Measurements from ENCODE around the gene MAP4. TPM values are rescaled to one million over a fixed set of nuclear protein-coding genes. Genes with fewer than 3 reads are reported as not detected.

The MAP4 gene
- total and polyA plus RNA-seq, 2 of the 13 experiments (the other 11 are each of a cell fraction or from before 2014, with no cell fraction given), result 33.1 to 38.7 TPM

- ChIA-PET POLR2A (interaction anchor here (0.6 kb wide), 1 partner anchor 16 kb away, joined by 3 read pairs; no protein-coding TSS in a partner anchor), CTCF (ENCODE audit: low intra/inter-chr PET ratio, low total read pairs) (no interaction called here)
- ATAC-seq (no peak), DNase-seq (ENCODE audit: low spot score) (no peak), FAIRE-seq (no peak)
- intact Hi-C loops (cut with micrococcal nuclease; ENCODE audit: unreplicated experiment) (no loop called here), in situ Hi-C loops (cut with HindIII; ENCODE audit: extremely low pct_ligation_motif_present, low pct_unique_long_range_greater_than_20kb) (no loop called here)
- no peaks in the 10 kb centered on the region for H3K9me3 ChIP-seq (ENCODE audit: low read length)
- H3K36me3 ChIP-seq (replicated peaks in 1 of 2; ENCODE audit: control insufficient read depth in 1 of 2, insufficient read depth in 2 of 2, low read length in 2 of 2), result no peaks in the 10 kb centered on the region; a peak in 1 of 5 replicates
- TF ChIP-seq FOSL2 (CRISPR knock-in tag; IDR thresholded peaks at IDR 0.05) (no peak), ZNF674 (CRISPR knock-in tag; IDR thresholded peaks at IDR 0.05; ENCODE audit: low read depth) (no peak)
- TF ChIP-seq, protein P1, sequence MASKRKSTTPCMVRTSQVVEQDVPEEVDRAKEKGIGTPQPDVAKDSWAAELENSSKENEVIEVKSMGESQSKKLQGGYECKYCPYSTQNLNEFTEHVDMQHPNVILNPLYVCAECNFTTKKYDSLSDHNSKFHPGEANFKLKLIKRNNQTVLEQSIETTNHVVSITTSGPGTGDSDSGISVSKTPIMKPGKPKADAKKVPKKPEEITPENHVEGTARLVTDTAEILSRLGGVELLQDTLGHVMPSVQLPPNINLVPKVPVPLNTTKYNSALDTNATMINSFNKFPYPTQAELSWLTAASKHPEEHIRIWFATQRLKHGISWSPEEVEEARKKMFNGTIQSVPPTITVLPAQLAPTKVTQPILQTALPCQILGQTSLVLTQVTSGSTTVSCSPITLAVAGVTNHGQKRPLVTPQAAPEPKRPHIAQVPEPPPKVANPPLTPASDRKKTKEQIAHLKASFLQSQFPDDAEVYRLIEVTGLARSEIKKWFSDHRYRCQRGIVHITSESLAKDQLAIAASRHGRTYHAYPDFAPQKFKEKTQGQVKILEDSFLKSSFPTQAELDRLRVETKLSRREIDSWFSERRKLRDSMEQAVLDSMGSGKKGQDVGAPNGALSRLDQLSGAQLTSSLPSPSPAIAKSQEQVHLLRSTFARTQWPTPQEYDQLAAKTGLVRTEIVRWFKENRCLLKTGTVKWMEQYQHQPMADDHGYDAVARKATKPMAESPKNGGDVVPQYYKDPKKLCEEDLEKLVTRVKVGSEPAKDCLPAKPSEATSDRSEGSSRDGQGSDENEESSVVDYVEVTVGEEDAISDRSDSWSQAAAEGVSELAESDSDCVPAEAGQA (IDR thresholded peaks at IDR 0.05; ENCODE audit: low read depth), result no peak
- TF ChIP-seq, protein P1 (CRISPR knock-in tag; IDR thresholded peaks at IDR 0.05; ENCODE audit: borderline replicate concordance), result no peak
- no peak overlapping the region for H3K27ac ChIP-seq (ENCODE audit: extremely low read length, insufficient read depth, low read length)
- H2AFZ ChIP-seq (ENCODE audit: low read length), result no peak overlapping the region
- H3K79me2 ChIP-seq (ENCODE audit: insufficient read depth, low read length), result peaks cover 78% of the 10 kb centered on the region
- H3K4me3 ChIP-seq (replicated peaks in 1 of 3; ENCODE audit: insufficient read depth in 1 of 3, low read depth in 2 of 3, low read length in 3 of 3), result no peak overlapping the region
- WGBS (ENCODE audit: low lambda C conversion rate), result 95% methylated on average over 1 of the region's 1 CpG
- H3K9ac ChIP-seq (ENCODE audit: insufficient read depth, low read depth, low read length), result no peak overlapping the region
- H3K4me1 ChIP-seq (ENCODE audit: insufficient read depth, low read length), result peaks cover 65% of the 10 kb centered on the region
- peaks cover 8% of the 10 kb centered on the region for H4K20me1 ChIP-seq (ENCODE audit: insufficient read depth, low read length)
- H3K4me2 ChIP-seq (ENCODE audit: low read depth, low read length), result no peak overlapping the region
- H3K27me3 ChIP-seq (ENCODE audit: control insufficient read depth in 1 of 2, insufficient read depth in 2 of 2, low read length in 2 of 2), result no peaks in the 10 kb centered on the region
- no TSS peak for BruUV-seq (replicated peaks)
Measured at GRCh38 chr3:48024401-48024800, 8.2 kb upstream of the MAP4 start.
